WTC11 (cell line): ENCODE measurements around the gene RBM34.

Source experiments
- ATF1 ChIP-seq: sonication (generic); formaldehyde crosslinking; IDR thresholded peaks from 2 replicates; pipeline ENCODE4 v1.8.1; 2023; ENCODE audit warnings: mild to moderate bottlenecking, moderate library complexity, missing genetic modification reagents
- CREM ChIP-seq: sonication (generic); formaldehyde crosslinking; IDR thresholded peaks from 2 replicates; pipeline ENCODE4 v1.8.1; 2022; ENCODE audit warnings: mild to moderate bottlenecking, missing genetic modification reagents, moderate library complexity
- CTCF ChIP-seq: fragments of 200-600 bp; IDR thresholded peaks from 2 replicates; pipeline ENCODE4 v1.8.0; 2022; ENCODE audit warnings: antibody characterized with exemption
- E2F1 ChIP-seq: sonication (generic); formaldehyde crosslinking; IDR thresholded peaks from 2 replicates; pipeline ENCODE4 v1.8.0; 2022; ENCODE audit warnings: mild to moderate bottlenecking, missing genetic modification reagents
- E2F4 ChIP-seq: sonication (generic); formaldehyde crosslinking; IDR thresholded peaks from 2 replicates; pipeline ENCODE4 v1.8.1; 2022; ENCODE audit warnings: low read depth, mild to moderate bottlenecking, moderate library complexity, missing genetic modification reagents, borderline replicate concordance
- E2F5 ChIP-seq: sonication (generic); formaldehyde crosslinking; IDR thresholded peaks from 2 replicates; pipeline ENCODE4 v1.8.1; 2022; ENCODE audit warnings: mild to moderate bottlenecking, moderate library complexity, missing genetic modification reagents
- ESRRA ChIP-seq: sonication (generic); formaldehyde crosslinking; IDR thresholded peaks from 2 replicates; pipeline ENCODE4 v1.8.1; 2022; ENCODE audit warnings: mild to moderate bottlenecking, missing genetic modification reagents, borderline replicate concordance
- FOXP1 ChIP-seq: sonication (generic); formaldehyde crosslinking; IDR thresholded peaks from 2 replicates; pipeline ENCODE4 v1.8.0; 2022; ENCODE audit warnings: missing genetic modification reagents, mild to moderate bottlenecking, moderate library complexity, borderline replicate concordance
- MAX ChIP-seq: sonication (generic); formaldehyde crosslinking; IDR thresholded peaks from 2 replicates; pipeline ENCODE4 v1.8.0; 2022; ENCODE audit warnings: mild to moderate bottlenecking, missing genetic modification reagents
- NR1H2 ChIP-seq: sonication (generic); formaldehyde crosslinking; IDR thresholded peaks from 2 replicates; pipeline ENCODE4 v1.9.0; 2021; ENCODE audit warnings: mild to moderate bottlenecking, moderate library complexity, missing genetic modification reagents
- RELA ChIP-seq: sonication (generic); formaldehyde crosslinking; IDR thresholded peaks from 2 replicates; pipeline ENCODE4 v1.8.1; 2022; ENCODE audit warnings: missing genetic modification reagents, mild to moderate bottlenecking, borderline replicate concordance
- SMAD3 ChIP-seq: sonication (generic); formaldehyde crosslinking; IDR thresholded peaks from 2 replicates; pipeline ENCODE4 v1.8.0; 2022; ENCODE audit warnings: missing genetic modification reagents, mild to moderate bottlenecking, borderline replicate concordance
- ZNF317 ChIP-seq: sonication (generic); formaldehyde crosslinking; IDR thresholded peaks from 2 replicates; pipeline ENCODE4 v1.8.1; 2023; ENCODE audit warnings: low read depth, mild to moderate bottlenecking, moderate library complexity, missing genetic modification reagents, borderline replicate concordance
- ZNF396 ChIP-seq: fragments of 250-450 bp; sonication (Bioruptor Pico); IDR thresholded peaks from 2 replicates; pipeline ENCODE4 v1.8.0; 2021; ENCODE audit warnings: mild to moderate bottlenecking, moderate library complexity, borderline replicate concordance

GRCh38 chr1:235105051-235106043, 55.7 kb downstream of the RBM34 start:
- no peak for TF ChIP-seq MAX (CRISPR knock-in tag)
- no peak for TF ChIP-seq E2F4 (CRISPR knock-in tag)
- TF ChIP-seq CTCF = no peak
- TF ChIP-seq ZNF396 (CRISPR knock-in tag) = no peak
- no peak for TF ChIP-seq E2F5
- no peak for TF ChIP-seq ATF1 (CRISPR knock-in tag)
- TF ChIP-seq CREM (CRISPR knock-in tag) = no peak
- TF ChIP-seq SMAD3 (CRISPR knock-in tag) = no peak
- no peak for TF ChIP-seq ESRRA (CRISPR knock-in tag)
- no peak for TF ChIP-seq FOXP1 (CRISPR knock-in tag)
- TF ChIP-seq E2F1 (CRISPR knock-in tag) = no peak
- no peak for TF ChIP-seq ZNF317 (CRISPR knock-in tag)
- no peak for TF ChIP-seq RELA (CRISPR knock-in tag)
- no peak for TF ChIP-seq NR1H2 (CRISPR knock-in tag)
